ENCODE data around the gene CTNND2.

Gene CTNND2

DNA sequence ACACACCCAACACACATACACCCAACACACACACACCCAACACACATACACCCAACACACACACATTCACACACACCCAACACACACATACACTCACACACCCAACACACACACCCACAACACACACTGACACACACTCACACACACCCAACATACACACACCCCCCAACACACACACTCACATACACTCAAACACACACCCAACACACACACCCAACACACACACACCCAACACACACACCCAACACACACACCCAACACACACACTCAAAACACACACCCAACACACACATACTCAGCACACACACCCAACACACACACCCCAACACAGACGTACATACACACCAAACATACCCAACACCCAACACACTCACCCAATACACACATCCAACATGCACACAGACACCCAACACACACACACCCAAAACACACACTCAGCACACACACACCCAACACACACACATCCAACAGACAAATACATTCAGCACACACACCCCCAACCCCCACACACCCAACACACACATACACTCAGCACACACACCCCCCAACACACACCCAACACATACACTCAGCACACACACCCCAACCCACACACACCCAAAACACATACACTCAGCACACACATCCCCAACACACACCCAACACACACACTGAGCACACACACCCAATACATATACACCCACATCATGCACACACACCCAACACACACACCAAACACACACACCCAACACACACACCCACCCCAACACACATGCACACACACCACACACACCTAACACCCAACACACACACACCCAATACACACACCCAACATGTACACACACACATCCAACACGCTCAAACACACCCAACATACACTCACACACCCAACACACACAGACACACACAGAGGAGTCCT, 663.7 kb downstream of the CTNND2 start:
- no peaks in the 10 kb centered on the region for H3K27me3 ChIP-seq (ENCODE audit: insufficient read depth, low read depth, severe bottlenecking)
- TF ChIP-seq, protein P1, sequence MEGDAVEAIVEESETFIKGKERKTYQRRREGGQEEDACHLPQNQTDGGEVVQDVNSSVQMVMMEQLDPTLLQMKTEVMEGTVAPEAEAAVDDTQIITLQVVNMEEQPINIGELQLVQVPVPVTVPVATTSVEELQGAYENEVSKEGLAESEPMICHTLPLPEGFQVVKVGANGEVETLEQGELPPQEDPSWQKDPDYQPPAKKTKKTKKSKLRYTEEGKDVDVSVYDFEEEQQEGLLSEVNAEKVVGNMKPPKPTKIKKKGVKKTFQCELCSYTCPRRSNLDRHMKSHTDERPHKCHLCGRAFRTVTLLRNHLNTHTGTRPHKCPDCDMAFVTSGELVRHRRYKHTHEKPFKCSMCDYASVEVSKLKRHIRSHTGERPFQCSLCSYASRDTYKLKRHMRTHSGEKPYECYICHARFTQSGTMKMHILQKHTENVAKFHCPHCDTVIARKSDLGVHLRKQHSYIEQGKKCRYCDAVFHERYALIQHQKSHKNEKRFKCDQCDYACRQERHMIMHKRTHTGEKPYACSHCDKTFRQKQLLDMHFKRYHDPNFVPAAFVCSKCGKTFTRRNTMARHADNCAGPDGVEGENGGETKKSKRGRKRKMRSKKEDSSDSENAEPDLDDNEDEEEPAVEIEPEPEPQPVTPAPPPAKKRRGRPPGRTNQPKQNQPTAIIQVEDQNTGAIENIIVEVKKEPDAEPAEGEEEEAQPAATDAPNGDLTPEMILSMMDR (IDR thresholded peaks at IDR 0.05; ENCODE audit: low read depth, low read length): no peak
- H3K4me3 ChIP-seq (ENCODE audit: low read depth, low read length): no peak overlapping the region
- no peak overlapping the region for H3K27ac ChIP-seq
- H3K36me3 ChIP-seq: no peaks in the 10 kb centered on the region
- H3K9me3 ChIP-seq (ENCODE audit: severe bottlenecking): no peaks in the 10 kb centered on the region
- DNase-seq: no peak

DNA sequence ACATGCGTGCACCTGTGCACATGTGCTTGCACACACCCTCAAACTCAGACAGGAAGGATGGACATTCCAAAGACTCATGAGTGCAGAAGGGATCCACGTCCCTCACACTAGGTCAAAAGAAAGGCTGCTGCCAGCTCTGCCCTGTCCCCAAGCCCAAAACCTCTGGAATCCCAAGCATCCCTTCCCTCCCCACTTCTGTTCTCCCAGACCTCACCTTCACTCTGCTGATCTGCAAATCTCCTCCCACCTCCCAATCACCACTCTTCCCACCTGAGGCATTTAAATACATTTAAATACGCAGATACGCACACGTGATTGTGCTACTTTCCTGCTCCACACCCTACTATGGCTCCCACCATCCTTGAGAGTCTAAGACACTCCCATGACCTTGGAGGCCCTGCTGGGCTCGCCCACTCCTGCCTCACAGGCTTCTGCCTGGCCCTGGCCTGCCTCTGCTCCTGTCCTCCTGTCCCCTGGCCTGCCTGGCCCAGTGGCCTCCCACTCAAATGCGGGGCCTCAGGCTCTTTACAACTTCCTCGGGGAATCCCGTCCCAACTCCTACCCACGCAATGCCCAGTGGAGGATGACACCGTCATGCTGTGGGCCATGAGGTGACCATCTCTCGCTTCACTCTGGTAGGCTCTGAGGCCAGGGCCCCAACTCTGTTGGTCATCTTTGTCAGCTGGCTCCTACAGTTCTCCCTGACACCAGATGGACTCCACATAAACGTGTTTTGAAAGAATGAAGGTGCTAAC, 664.8 kb downstream of the CTNND2 start:
- H3K27me3 ChIP-seq (ENCODE audit: insufficient read depth, low read depth, severe bottlenecking): no peaks in the 10 kb centered on the region
- no peak overlapping the region for H3K4me3 ChIP-seq (ENCODE audit: low read depth, low read length)
- peaks cover 2% of the 10 kb centered on the region; the same call in 1 of the 2 replicates for H3K36me3 ChIP-seq
- H3K9me3 ChIP-seq (ENCODE audit: severe bottlenecking): no peaks in the 10 kb centered on the region
- H3K27ac ChIP-seq: no peak overlapping the region
- no peak for DNase-seq
- TF ChIP-seq, protein P1 (IDR thresholded peaks at IDR 0.05; ENCODE audit: low read depth, low read length): no peak

DNA sequence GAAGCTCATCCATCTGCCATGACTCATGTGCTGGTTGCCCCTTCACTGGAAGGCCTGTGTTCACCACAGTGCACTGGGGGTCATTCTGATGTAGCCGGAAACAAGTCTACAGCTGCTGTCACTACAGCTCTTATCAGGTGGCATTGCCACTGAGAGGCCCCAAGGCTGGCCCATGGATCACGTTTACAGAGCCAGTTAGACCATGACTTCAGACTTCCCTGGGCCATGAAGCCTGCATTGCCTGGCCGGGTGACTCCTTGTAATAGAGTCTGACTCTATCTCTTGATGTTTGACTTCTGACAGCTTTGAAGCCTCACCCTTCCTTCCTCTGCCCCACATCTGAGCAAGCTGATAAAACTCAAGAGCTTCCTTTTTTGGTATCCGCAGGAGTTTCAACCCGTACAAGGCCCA, 669.7 kb downstream of the CTNND2 start:
- Histone ChIP-seq H3K4me3 (ENCODE audit: low read depth, low read length) (no peak overlapping the region), H3K27me3 (ENCODE audit: insufficient read depth, low read depth, severe bottlenecking) (no peaks in the 10 kb centered on the region), H3K27ac (no peak overlapping the region), H3K36me3 (peaks cover 12% of the 10 kb centered on the region), H3K9me3 (ENCODE audit: severe bottlenecking) (peaks cover 14% of the 10 kb centered on the region)
- TF ChIP-seq, protein P1 (IDR thresholded peaks at IDR 0.05; ENCODE audit: low read depth, low read length): no peak
- peak; percentile 94 for DNase-seq

DNA sequence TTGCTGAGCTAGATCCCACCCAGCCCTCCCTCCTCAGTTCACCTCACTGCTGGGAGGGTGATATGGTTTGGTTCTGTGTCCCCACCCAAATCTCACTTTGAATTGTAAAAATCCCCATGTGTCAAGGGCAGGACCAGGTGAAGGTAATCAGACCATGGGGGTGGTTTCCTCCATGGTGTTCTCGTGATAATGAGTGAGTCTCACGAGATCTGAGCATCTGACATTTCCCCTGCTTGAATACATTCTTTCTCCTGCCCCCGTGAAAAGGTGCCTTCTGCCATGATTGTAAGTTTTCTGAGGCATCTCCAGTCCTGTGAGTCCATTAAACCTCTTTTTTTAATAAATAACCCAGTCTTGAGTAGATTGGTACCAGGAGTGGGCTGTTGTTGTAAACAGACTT, 673.4 kb downstream of the CTNND2 start:
- Histone ChIP-seq H3K27ac (no peak overlapping the region), H3K27me3 (ENCODE audit: insufficient read depth, low read depth, severe bottlenecking) (no peaks in the 10 kb centered on the region), H3K9me3 (ENCODE audit: severe bottlenecking) (peaks cover 14% of the 10 kb centered on the region), H3K4me3 (ENCODE audit: low read depth, low read length) (no peak overlapping the region), H3K36me3 (peaks cover 12% of the 10 kb centered on the region)
- TF ChIP-seq, protein P1 (IDR thresholded peaks at IDR 0.05; ENCODE audit: low read depth, low read length): no peak
- DNase-seq: no peak

DNA sequence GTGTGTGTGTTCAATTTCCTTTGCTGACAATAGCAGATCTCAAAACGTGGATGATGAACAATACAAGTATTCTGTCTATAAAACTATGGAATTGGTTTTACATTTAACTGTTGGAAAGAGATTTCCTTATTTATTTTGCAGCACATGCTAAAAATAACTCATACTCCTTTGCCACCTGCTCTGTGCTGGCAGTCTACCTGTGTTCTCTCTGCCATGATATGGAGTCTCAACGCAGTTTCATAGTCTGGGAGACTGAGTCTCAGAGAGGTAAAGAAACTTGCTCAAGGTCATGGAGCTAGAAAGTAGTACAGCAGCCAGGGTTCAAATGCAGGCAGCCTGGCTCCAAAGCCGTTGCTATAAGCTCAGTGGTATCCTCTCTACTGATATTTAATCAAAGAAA, 677.2 kb downstream of the CTNND2 start:
- no peak overlapping the region for H3K4me3 ChIP-seq (ENCODE audit: low read depth, low read length)
- no peak for DNase-seq
- H3K36me3 ChIP-seq: peaks cover 3% of the 10 kb centered on the region
- no peak overlapping the region for H3K27ac ChIP-seq
- H3K9me3 ChIP-seq (ENCODE audit: severe bottlenecking): peaks cover 9% of the 10 kb centered on the region
- H3K27me3 ChIP-seq (ENCODE audit: insufficient read depth, low read depth, severe bottlenecking): no peaks in the 10 kb centered on the region
- TF ChIP-seq, protein P1 (IDR thresholded peaks at IDR 0.05; ENCODE audit: low read depth, low read length): no peak
